Endothelial cell of umbilical vein (primary cell): ENCODE measurements around the gene SLC25A26. TPM values are rescaled to one million over a fixed set of nuclear protein-coding genes. Genes with fewer than 3 reads are reported as not detected.

ENCODE experiments used
- BruUV-seq: library from RNA; stranded (reverse); fragments of 400-500 nt; replicated peaks from 2 replicates; lab custom pipeline; 2021; lab: Mats Ljungman, UMichigan
- CTCF ChIA-PET: fragments of 300-600, 350-600 bp; sonication (Branson Sonifier 250); formaldehyde crosslinking; loops from one replicate; lab custom pipeline; 2021; ENCODE audit warnings: antibody characterized with exemption, inconsistent platforms; lab: Charles Lee
- POLR2A ChIA-PET: fragments of 300-600, 350-600 bp; sonication (Branson Sonifier 250); formaldehyde crosslinking; loops from one replicate; lab custom pipeline; 2021; ENCODE audit warnings: antibody characterized with exemption, inconsistent platforms; lab: Charles Lee
- DNase-seq: peaks from one replicate; pipeline ENCODE4 v3.0.0-alpha.2; 2011; ENCODE audit warnings: low read depth, low spot score
- FAIRE-seq: peaks from 2 replicates; lab custom pipeline; 2011; peaks lifted over from hg19 to GRCh38; lab: Jason Lieb, UNC
- H2AFZ ChIP-seq: 2 replicates; pipeline ENCODE4 v1.6.0; 2012; ENCODE audit warnings: low read depth, low read length, control low read depth, inconsistent platforms
- H3K27ac ChIP-seq: 2 replicates; pipeline ENCODE4 v1.5.1; 2011; ENCODE audit warnings: low read depth, mild to moderate bottlenecking, control low read depth, low read length, moderate library complexity; ENCODE audit not compliant: insufficient read depth
- H3K27me3 ChIP-seq, 2 experiments: 2 replicates each; pipeline versions ENCODE4 v1.6.0 to v1.6.1; 2011; ENCODE audit warnings: low read length in 2 of 2, mixed read lengths in 1 of 2; ENCODE audit not compliant: control insufficient read depth in 2 of 2, insufficient read depth in 2 of 2
- H3K36me3 ChIP-seq, 2 experiments: 2 replicates in 1 of 2; 3 replicates in 1 of 2; pipeline ENCODE4 v1.5.1; 2011; ENCODE audit warnings: low read length in 2 of 2, mild to moderate bottlenecking in 1 of 2, moderate library complexity in 1 of 2; ENCODE audit not compliant: control insufficient read depth in 2 of 2, insufficient read depth in 2 of 2; ENCODE audit errors: extremely low read depth in 1 of 2
- H3K4me1 ChIP-seq: 3 replicates; pipeline ENCODE4 v1.5.1; 2011; ENCODE audit warnings: mild to moderate bottlenecking, low read length; ENCODE audit not compliant: control insufficient read depth, insufficient read depth; ENCODE audit errors: extremely low read depth
- H3K4me2 ChIP-seq: 2 replicates; pipeline ENCODE4 v1.6.1; 2011; ENCODE audit warnings: low read length, control low read depth, mixed read lengths; ENCODE audit not compliant: insufficient read depth
- H3K4me3 ChIP-seq, 3 experiments: fragments of 200-600 bp in 1 of 3; sonication (generic), shearing (Covaris generic) in 1 of 3; replicated peaks in 1 of 3; 2 replicates each; pipeline ENCODE4 v1.5.1; 2011 to 2016; ENCODE audit warnings: control low read depth in 3 of 3, low read length in 3 of 3, mild to moderate bottlenecking in 2 of 3, inconsistent platforms in 1 of 3, low read depth in 1 of 3, moderate library complexity in 1 of 3; ENCODE audit not compliant: insufficient read depth in 1 of 3
- H3K79me2 ChIP-seq: 2 replicates; pipeline ENCODE4 v1.6.0; 2012; ENCODE audit warnings: low read length, inconsistent platforms; ENCODE audit not compliant: control insufficient read depth, insufficient read depth
- H3K9ac ChIP-seq: replicated peaks from 2 replicates; pipeline ENCODE3; 2011; ENCODE audit warnings: low read length, control low read depth; ENCODE audit not compliant: insufficient read depth; ENCODE audit errors: extremely low read depth
- H3K9me1 ChIP-seq: replicated peaks from 3 replicates; pipeline ENCODE4 v1.6.0; 2011; ENCODE audit warnings: mild to moderate bottlenecking, low read length; ENCODE audit not compliant: control insufficient read depth, insufficient read depth; ENCODE audit errors: extremely low read depth
- H3K9me3 ChIP-seq: replicated peaks from 2 replicates; pipeline ENCODE4 v1.5.1; 2012; ENCODE audit warnings: low read length, inconsistent platforms; ENCODE audit not compliant: control insufficient read depth, insufficient read depth
- H4K20me1 ChIP-seq: replicated peaks from 2 replicates; pipeline ENCODE3; 2011; ENCODE audit warnings: mild to moderate bottlenecking, low read length; ENCODE audit not compliant: control insufficient read depth, insufficient read depth; ENCODE audit errors: extremely low read depth
- CTCF ChIP-seq, 2 donors: IDR thresholded peaks; 1 replicate in 1 of 2; 2 replicates in 1 of 2; pipeline ENCODE4 v1.5.1; 2011; ENCODE audit warnings: low read length in 2 of 2, mild to moderate bottlenecking in 2 of 2, moderate library complexity in 2 of 2, control low read depth in 1 of 2, inconsistent platforms in 1 of 2, low read depth in 1 of 2; ENCODE audit not compliant: insufficient read depth in 1 of 2; ENCODE audit errors: extremely low read depth in 1 of 2
- EZH2 ChIP-seq: IDR thresholded peaks from 2 replicates; pipeline ENCODE4 v1.6.1; 2012; ENCODE audit warnings: borderline replicate concordance, low read depth, mild to moderate bottlenecking, moderate library complexity, low read length, inconsistent platforms; ENCODE audit not compliant: severe bottlenecking
- FOS ChIP-seq: IDR thresholded peaks from 2 replicates; pipeline ENCODE4 v1.6.1; 2011; ENCODE audit warnings: mild to moderate bottlenecking, low read length, moderate library complexity, borderline replicate concordance; ENCODE audit not compliant: insufficient read depth
- GATA2 ChIP-seq: IDR thresholded peaks from 2 replicates; pipeline ENCODE4 v1.7.0; 2011; ENCODE audit warnings: low read depth, mild to moderate bottlenecking, moderate library complexity, mixed read lengths, low read length; ENCODE audit not compliant: insufficient read length, insufficient read depth
- JUN ChIP-seq: IDR thresholded peaks from 2 replicates; pipeline ENCODE4 v1.6.1; 2011; ENCODE audit warnings: borderline replicate concordance, low read depth; ENCODE audit not compliant: insufficient read length, insufficient read depth
- MAX ChIP-seq: IDR thresholded peaks from 2 replicates; pipeline ENCODE4 v1.6.1; 2011; ENCODE audit not compliant: insufficient read depth, insufficient read length
- MYC ChIP-seq: IDR thresholded peaks from one replicate; pipeline ENCODE4 v1.6.1; 2011; ENCODE audit warnings: mild to moderate bottlenecking, low read depth, low read length
- POLR2A ChIP-seq: IDR thresholded peaks from 2 replicates; pipeline ENCODE4 v1.6.1; 2012; ENCODE audit warnings: low read depth, mild to moderate bottlenecking, control low read depth, low read length
- POLR2AphosphoS5 ChIP-seq: IDR thresholded peaks from 2 replicates; pipeline ENCODE4 v1.6.1; 2012; ENCODE audit warnings: low read depth, mild to moderate bottlenecking, control low read depth, low read length, moderate library complexity; ENCODE audit not compliant: insufficient read depth
- dilution Hi-C: fragments of 300-500 bp; cut with MboI; formaldehyde crosslinking; loops from one replicate; pipeline ENCODE4 v1.15.0; 2019; ENCODE audit warnings: low sequenced_read_pairs; ENCODE audit not compliant: extremely low pct_ligation_motif_present
- intact Hi-C: fragments of 100-400 bp; cut with micrococcal nuclease; formaldehyde crosslinking; loops from one replicate; pipeline ENCODE4 v1.10.0; 2022
- polyA plus RNA-seq, 4 experiments: library from polyadenylated mRNA; depleted of rRNA in 3 of 4; stranded (reverse) in 3 of 4; unstranded in 1 of 4; fragments of >200 nt; gene quantifications; 2 replicates each; pipeline versions ENCODE4 v1.2.1 to v1.2.3, GENCODE V29; 2011 to 2012; ENCODE audit warnings: missing spikeins in 1 of 4
- total RNA-seq: library from RNA; stranded (reverse); gene quantifications from 2 replicates; pipeline ENCODE4 v1.2.3, GENCODE V29; 2021

Gene SLC25A26
- total and polyA plus RNA-seq, 2 donors (not counting 3 experiments of a cell fraction or from before 2014, with no cell fraction given) = 11.8 to 23.5 TPM

- no peak overlapping the region for H3K27ac ChIP-seq
These were observed 192.4 kb downstream of the SLC25A26 start for GRCh38 chr3:66413151-66413751.

More at GRCh38 chr3:66413151-66413751, 192.4 kb downstream of the SLC25A26 start:
- ChIA-PET CTCF (no interaction called here), POLR2A (no interaction called here)
- Histone ChIP-seq H3K9me3 (no peaks in the 10 kb centered on the region), H3K4me3 (no peak overlapping the region), H2AFZ (no peak overlapping the region), H3K4me1 (no peaks in the 10 kb centered on the region), H3K36me3 (peaks cover 0 to 45% of the 10 kb centered on the region in 2 experiments), H3K4me2 (no peak overlapping the region), H3K9ac (no peak overlapping the region), H3K27me3 (no peaks in the 10 kb centered on the region), H4K20me1 (no peaks in the 10 kb centered on the region), H3K9me1 (no peaks in the 10 kb centered on the region), H3K79me2 (peaks cover 2% of the 10 kb centered on the region)
- dilution Hi-C loops (no loop called here), intact Hi-C loops (no loop called here)
- BruUV-seq = no TSS peak
- no peak for FAIRE-seq
- DNase-seq = no peak
- TF ChIP-seq GATA2 (no peak), MYC (no peak), JUN (no peak), POLR2A (no peak), MAX (no peak), EZH2 (no peak), CTCF (IDR thresholded peaks at IDR 0.05; ENCODE audit: extremely low read depth in 1 of 2, insufficient read depth in 1 of 2, low read depth in 1 of 2, low read length in 2 of 2) (no peak), FOS (no peak), POLR2AphosphoS5 (no peak)
